Subcutaneous abdominal adipose tissue (tissue), 5 donors: ENCODE data around the gene DHRS9.
"Not testable (repeated sequence)": the region's sequence is repeated elsewhere in the genome, so short reads cannot be mapped to it uniquely, and the experiment has no call there.

Source experiments
- H3K27ac ChIP-seq: one replicate; pipeline ENCODE4 v1.7.0; 2013; ENCODE audit warnings: low read depth, mild to moderate bottlenecking, inconsistent platforms, low read length, moderate library complexity
- H3K27me3 ChIP-seq, 5 donors: one replicate each; pipeline ENCODE4 v1.7.0; 2013; ENCODE audit warnings: low read length in 5 of 5, inconsistent platforms in 1 of 5; ENCODE audit not compliant: control insufficient read depth in 5 of 5, insufficient read depth in 4 of 5
- H3K36me3 ChIP-seq, 5 donors: one replicate each; pipeline ENCODE4 v1.7.0; 2013; ENCODE audit warnings: low read length in 5 of 5; ENCODE audit not compliant: control insufficient read depth in 5 of 5, insufficient read depth in 5 of 5
- H3K4me1 ChIP-seq, 5 donors: one replicate each; pipeline ENCODE4 v1.7.0; 2013; ENCODE audit warnings: low read length in 5 of 5, mild to moderate bottlenecking in 3 of 5, moderate library complexity in 1 of 5; ENCODE audit not compliant: control insufficient read depth in 5 of 5, insufficient read depth in 5 of 5
- H3K4me3 ChIP-seq, 5 donors: one replicate each; pipeline ENCODE4 v1.7.0; 2013; ENCODE audit warnings: low read length in 5 of 5, low read depth in 1 of 5
- H3K9ac ChIP-seq, 5 donors: one replicate each; pipeline ENCODE4 v1.7.0; 2013; ENCODE audit warnings: low read length in 5 of 5, mild to moderate bottlenecking in 4 of 5, moderate library complexity in 3 of 5
- H3K9me3 ChIP-seq, 5 donors: one replicate each; pipeline ENCODE4 v1.7.0; 2013; ENCODE audit warnings: low read length in 5 of 5; ENCODE audit not compliant: control insufficient read depth in 5 of 5
- donor health status: healthy.
- donor health status: healthy.
- donor health status: healthy.
- donor health status: healthy.
- donor health status: healthy.

Gene DHRS9

GRCh38 chr2:169119123-169119760 is 49.9 kb downstream of the DHRS9 start:
- Histone ChIP-seq H3K4me1 (no peaks in the 10 kb centered on the region), H3K9me3 (peaks cover 0 to 4% (median 0%) of the 10 kb centered on the region in 5 donors), H3K27me3 (peaks cover 0 to 8% (median 0%) of the 10 kb centered on the region in 5 donors), H3K9ac (no peak overlapping the region), H3K36me3 (no peaks in the 10 kb centered on the region), H3K4me3 (no peak overlapping the region), H3K27ac (no peak overlapping the region)

GRCh38 chr2:169119851-169120250 is 50.5 kb downstream of the DHRS9 start:
- Histone ChIP-seq H3K36me3 (no peaks in the 10 kb centered on the region), H3K9me3 (peaks cover 0 to 4% (median 0%) of the 10 kb centered on the region in 5 donors), H3K27ac (no peak overlapping the region), H3K9ac (no peak overlapping the region), H3K4me3 (no peak overlapping the region), H3K27me3 (peaks cover 0 to 8% (median 0%) of the 10 kb centered on the region in 5 donors), H3K4me1 (no peaks in the 10 kb centered on the region)

GRCh38 chr2:169129703-169130243 is 60.4 kb downstream of the DHRS9 start:
- Histone ChIP-seq H3K4me1 (no peaks in the 10 kb centered on the region), H3K27ac (no peak overlapping the region), H3K4me3 (no peak overlapping the region), H3K9ac (no peak overlapping the region), H3K9me3 (no peaks in the 10 kb centered on the region), H3K27me3 (no peaks in the 10 kb centered on the region), H3K36me3 (no peaks in the 10 kb centered on the region)

- Histone ChIP-seq H3K4me1 (no peaks in the 10 kb centered on the region), H3K4me3 (no peak overlapping the region), H3K9me3 (no peaks in the 10 kb centered on the region), H3K36me3 (no peaks in the 10 kb centered on the region), H3K27ac (no peak overlapping the region), H3K9ac (no peak overlapping the region), H3K27me3 (no peaks in the 10 kb centered on the region)
Observed at GRCh38 chr2:169131587-169132512, 62.5 kb downstream of the DHRS9 start.

GRCh38 chr2:169134272-169134671 is 64.9 kb downstream of the DHRS9 start:
- H3K4me1 ChIP-seq, H3K36me3 ChIP-seq, H3K27ac ChIP-seq, H3K27me3 ChIP-seq, H3K9me3 ChIP-seq, H3K4me3 ChIP-seq, H3K9ac ChIP-seq: not testable (repeated sequence)

- H3K9ac ChIP-seq, H3K36me3 ChIP-seq, H3K9me3 ChIP-seq: not testable (repeated sequence)
Observed at GRCh38 chr2:169136428-169136827, 67.1 kb downstream of the DHRS9 start.

GRCh38 chr2:169136885-169137534 is 67.6 kb downstream of the DHRS9 start:
- H3K9ac ChIP-seq = no peak overlapping the region
- H3K4me1 ChIP-seq = no peaks in the 10 kb centered on the region
- no peak overlapping the region for H3K27ac ChIP-seq
- H3K9me3 ChIP-seq = no peaks in the 10 kb centered on the region
- H3K4me3 ChIP-seq = no peak overlapping the region
- no peaks in the 10 kb centered on the region for H3K27me3 ChIP-seq
- no peaks in the 10 kb centered on the region for H3K36me3 ChIP-seq

More at GRCh38 chr2:169136428-169136827, 67.1 kb downstream of the DHRS9 start:
- H3K27me3 ChIP-seq, H3K27ac ChIP-seq, H3K4me3 ChIP-seq, H3K4me1 ChIP-seq: not testable (repeated sequence)

GRCh38 chr2:169137924-169138323 is 68.6 kb downstream of the DHRS9 start:
- no peaks in the 10 kb centered on the region for H3K9me3 ChIP-seq
- no peak overlapping the region for H3K27ac ChIP-seq
- no peaks in the 10 kb centered on the region for H3K36me3 ChIP-seq
- no peaks in the 10 kb centered on the region for H3K27me3 ChIP-seq
- H3K4me1 ChIP-seq = no peaks in the 10 kb centered on the region
- H3K4me3 ChIP-seq = no peak overlapping the region
- H3K9ac ChIP-seq = no peak overlapping the region

GRCh38 chr2:169139145-169139544 is 69.8 kb downstream of the DHRS9 start:
- Histone ChIP-seq H3K27me3 (no peaks in the 10 kb centered on the region), H3K4me1 (no peaks in the 10 kb centered on the region), H3K9ac (no peak overlapping the region), H3K36me3 (no peaks in the 10 kb centered on the region), H3K4me3 (no peak overlapping the region), H3K9me3 (no peaks in the 10 kb centered on the region), H3K27ac (no peak overlapping the region)
